ENCODE measurements around the gene PAQR8. TPM values are rescaled to one million over a fixed set of nuclear protein-coding genes. Genes with fewer than 3 reads are reported as not detected.

The PAQR8 gene, protein sequence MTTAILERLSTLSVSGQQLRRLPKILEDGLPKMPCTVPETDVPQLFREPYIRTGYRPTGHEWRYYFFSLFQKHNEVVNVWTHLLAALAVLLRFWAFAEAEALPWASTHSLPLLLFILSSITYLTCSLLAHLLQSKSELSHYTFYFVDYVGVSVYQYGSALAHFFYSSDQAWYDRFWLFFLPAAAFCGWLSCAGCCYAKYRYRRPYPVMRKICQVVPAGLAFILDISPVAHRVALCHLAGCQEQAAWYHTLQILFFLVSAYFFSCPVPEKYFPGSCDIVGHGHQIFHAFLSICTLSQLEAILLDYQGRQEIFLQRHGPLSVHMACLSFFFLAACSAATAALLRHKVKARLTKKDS
- 2.8 TPM for polyA plus RNA-seq (2013, experiment 1 of 2; ENCODE audit: insufficient read length)
- polyA plus RNA-seq (2013, experiment 2 of 2; ENCODE audit: insufficient read length): 3.9 TPM

DNA sequence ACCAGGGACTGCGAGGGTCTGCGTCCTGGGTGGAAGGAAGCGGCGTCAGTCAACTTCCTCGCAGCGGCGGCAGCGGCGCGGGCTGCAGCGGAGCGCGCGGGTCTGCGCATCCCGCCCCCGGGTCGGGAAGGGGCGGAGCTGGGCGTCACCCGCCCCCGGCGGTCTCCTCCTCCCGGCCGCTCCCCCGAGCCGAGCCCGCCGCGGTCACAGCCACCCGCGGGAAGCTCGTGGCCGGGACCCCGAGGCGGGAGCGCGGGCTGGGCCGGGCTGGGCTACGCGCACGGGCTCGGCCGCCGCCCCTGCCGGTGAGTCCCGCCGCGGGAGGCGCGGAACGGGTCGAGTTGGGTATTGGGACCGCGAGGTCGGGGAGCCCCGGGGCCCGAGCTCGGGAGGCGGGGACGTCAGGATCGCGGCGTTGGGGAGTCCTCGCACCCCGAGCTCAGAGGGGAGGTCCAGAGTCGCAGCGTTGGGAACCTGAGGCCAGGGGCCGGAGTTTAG is at the start of gene PAQR8:
TSS of gene PAQR8 (plus strand) at position 207 of the 498 bp plus-strand sequence. CDS start 41,063 bp downstream, outside the sequence.
- peak; percentile 73 for DNase-seq

DNA sequence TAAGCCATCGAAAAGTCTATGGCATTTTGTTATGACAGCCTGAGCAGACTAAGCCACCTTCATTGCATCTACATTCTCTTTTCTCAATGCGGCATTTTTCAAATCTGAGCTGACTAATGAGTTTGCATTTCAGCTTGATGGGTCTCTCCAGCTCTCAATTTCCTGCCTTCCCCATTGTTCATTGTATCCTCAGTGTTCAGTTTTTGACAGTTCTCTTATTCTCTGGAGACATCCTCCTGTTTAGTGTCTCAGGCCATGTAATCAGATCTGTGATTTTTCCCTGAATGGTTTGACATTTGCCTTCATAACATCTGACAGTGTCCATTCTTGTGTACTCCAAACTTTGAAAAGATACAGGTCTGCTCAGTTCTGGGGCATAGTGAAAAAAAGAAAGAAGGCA is 49.5 kb upstream of the PAQR8 start:
- DNase-seq: no peak

DNA sequence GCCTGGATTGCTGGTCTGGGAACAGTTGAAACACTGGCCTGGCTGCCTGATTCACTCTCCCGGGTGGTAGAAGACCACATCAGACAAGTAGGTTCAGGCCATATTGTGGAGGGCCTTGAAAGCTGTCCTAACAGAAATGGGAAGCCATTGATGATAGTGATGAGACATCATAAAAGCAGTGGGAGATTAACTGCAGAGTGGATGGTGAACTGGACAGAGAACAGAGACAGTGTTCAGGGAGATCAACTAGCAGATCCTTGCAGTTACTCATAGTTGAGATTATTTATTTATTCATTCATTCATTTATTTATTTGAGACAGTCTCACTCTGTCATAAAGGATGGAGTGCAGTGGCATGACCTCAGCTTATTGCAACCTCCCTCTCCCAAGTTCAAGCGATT is 47.2 kb upstream of the PAQR8 start:
- no peak for DNase-seq

- DNase-seq: no peak
Measured at GRCh38 chr6:52317211-52317610, 44.7 kb upstream of the PAQR8 start.

DNA sequence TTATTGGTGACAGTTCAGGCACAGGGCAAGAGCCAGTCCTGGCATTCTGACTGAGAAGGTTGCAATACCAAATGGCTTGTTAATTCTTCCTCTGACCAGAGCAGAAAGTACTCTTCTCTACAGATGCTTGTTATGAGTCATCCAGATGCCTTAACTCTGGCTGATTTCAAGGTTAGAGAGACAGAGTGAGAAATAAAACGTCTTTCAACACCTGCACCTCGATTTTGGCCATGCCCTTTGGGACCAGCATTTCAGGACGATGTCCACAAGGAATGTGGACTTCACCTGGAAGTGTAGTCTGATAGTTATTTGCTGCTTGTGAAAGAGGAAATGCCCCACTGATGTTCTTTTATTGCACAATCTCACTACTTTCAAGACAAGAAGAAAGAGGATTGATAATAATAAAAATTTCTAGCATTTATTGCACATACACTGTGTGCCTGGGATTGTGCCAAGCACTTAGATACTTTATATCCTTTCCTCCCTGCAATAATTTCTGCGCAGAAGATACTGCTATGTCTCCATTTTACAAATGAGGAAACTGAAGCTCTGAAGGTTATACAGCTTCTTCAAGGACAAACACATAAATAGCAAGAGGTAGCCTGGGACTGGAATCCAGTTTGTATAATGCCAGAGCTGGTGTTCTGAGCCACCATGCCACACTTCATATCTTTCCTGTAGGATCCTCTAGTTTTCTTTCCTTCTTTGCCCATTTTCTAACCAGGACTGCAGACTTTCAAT is 43.9 kb upstream of the PAQR8 start:
- DNase-seq: no peak

DNA sequence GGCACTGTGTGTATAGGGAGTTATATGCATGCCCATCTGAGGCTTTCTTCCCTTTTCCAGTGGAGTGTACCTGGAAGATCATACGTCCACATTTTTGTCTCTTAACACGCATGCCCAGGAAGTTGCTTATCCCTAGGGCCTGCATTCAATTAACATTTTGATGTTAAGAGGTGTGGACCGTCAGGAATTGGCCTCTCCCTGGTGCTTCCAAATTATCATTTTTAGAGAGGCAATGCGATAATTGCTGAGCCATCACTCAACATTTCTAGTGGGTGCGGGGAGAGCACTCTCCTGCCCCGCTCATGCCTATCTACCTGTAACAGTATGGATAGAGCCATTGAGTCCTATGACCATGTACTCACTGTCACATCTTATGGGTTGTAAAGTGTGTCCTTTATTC is 37.8 kb upstream of the PAQR8 start:
- DNase-seq: no peak

GRCh38 chr6:52325695-52326471 is 36.1 kb upstream of the PAQR8 start:
- DNase-seq: no peak

GRCh38 chr6:52326540-52327364 is 35.2 kb upstream of the PAQR8 start:
- DNase-seq: no peak

DNA sequence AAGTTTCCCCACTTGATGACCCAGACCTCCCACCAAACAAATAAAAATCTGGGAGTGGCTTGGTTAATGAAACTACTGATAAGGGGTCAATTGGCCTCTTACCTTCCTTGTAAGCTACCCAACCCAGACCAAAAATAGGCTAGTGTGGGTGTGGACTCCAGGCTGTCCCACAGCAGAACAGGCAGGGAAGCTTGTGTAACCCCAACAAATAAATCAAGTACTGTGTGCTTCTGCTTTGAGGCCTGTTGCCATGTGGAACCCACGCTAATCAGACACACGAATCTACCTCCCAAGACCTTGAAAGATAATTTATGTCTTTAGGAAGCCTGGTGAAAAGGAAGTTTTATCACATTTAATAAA is 33.7 kb upstream of the PAQR8 start:
- no peak for DNase-seq

DNA sequence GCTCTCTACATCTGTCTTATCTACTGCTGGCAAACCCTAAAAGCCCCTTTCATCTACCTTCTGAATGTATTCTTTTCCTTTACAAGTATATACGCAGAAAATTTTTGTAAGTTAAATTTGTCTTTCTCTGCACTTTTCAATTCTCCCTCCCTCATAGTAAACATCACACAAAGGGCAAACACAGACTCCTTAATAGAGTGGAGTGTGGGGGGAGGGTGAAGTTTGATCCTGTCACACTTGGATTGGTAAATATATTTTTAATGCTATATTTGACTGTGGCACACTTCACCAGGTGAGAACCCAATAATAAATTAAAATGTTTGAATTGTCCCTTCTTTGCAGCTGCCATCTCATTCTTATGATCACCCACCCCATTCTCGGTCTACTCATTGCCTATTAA is 33.2 kb upstream of the PAQR8 start:
- no peak for DNase-seq

- no peak for DNase-seq
Measured at GRCh38 chr6:52330470-52330869, 31.5 kb upstream of the PAQR8 start.

DNA sequence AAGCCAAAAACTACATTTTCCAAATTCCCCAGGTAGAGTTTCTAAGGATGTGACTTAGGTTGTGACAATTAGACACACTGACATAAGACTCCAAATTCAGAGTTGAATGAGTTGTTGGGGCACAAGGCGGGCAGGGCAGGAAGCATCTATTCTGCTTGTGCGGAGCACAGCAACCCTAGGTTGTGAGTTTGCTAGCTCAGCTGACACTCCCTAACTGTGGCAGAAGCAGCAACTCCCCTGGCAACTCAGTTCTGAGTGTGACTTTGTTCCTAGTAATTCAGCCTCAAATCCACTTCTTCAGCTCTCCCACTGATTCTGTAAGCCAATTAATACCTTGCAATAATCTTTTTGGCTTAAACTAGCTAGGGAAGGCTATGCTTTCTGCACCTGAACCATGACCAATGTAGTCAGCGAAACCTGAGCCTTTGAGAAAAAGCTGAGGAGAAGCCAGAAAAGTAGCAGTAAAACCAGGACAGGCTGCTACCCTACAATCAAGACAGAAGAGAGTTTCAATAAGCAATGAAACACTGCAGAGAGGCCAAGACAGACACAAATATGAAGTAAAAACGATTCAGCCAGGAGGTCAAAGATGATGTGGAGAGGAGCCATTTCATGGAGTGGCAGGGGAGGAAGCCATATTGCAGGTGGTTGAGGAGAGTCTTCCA is 30.0 kb upstream of the PAQR8 start:
- no peak for DNase-seq

GRCh38 chr6:52333840-52334200 is 28.1 kb upstream of the PAQR8 start:
- no peak for DNase-seq

- DNase-seq: no peak
Measured at GRCh38 chr6:52335576-52335975, 26.4 kb upstream of the PAQR8 start.

- DNase-seq: no peak
Measured at GRCh38 chr6:52336919-52337561, 24.9 kb upstream of the PAQR8 start.

- no peak for DNase-seq
Measured at GRCh38 chr6:52337633-52338290, 24.2 kb upstream of the PAQR8 start.

DNA sequence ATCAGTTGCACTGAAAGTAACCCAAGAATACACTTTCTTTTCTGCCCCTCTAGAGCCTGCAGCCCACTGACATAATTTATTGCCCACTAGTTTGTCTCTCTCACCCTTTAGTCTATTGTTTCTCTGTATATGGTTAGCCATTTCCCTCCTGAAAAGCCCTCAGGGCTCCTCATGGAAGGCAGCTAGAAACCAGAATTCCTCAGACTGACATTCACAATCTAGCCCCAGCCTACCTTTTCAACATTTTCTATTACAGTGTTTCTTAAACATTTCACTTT is 21.4 kb upstream of the PAQR8 start:
- DNase-seq: no peak

- DNase-seq: no peak
Measured at GRCh38 chr6:52341561-52342260, 20.2 kb upstream of the PAQR8 start.

DNA sequence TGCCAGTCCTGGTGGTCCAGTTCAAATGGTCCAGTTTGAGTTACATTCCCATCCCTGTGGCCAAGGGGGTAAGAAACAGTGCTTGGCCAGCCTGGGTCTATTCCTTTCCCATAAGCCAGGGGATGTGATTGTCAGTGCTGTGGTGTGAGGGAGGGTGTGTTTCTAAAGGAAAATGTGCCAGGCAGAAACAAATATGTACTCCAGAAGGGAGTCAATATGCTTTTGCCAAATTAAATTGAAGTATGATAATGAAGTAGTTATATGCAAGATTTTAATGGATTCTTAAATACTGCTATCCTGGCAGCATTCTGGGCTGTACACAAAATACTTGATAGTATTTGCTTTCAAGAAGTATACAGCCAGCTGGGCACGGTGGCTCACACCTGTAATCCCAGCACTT is 16.6 kb upstream of the PAQR8 start:
- no peak for DNase-seq

DNA sequence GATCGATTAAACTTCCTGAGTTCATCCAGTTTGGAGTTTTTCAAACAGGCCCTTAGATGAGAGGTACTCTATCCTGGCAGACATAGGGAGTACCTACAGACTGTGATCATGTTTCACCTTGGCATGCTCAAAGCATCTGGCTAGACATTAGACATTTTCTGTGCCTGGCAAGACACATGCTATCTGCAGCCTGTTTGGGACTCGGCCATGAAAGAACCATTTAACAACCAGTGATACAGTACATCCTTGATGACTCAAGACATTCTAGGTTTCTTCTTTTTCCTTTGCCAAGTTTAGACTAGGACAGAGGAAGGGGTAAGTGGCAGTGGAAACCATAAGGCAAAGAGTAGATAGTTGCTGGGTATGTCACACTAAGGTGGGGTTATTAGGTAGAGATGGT is 15.4 kb upstream of the PAQR8 start:
- DNase-seq: no peak
